Measurements from ENCODE around the gene PDZD2.

Gene PDZD2

DNA sequence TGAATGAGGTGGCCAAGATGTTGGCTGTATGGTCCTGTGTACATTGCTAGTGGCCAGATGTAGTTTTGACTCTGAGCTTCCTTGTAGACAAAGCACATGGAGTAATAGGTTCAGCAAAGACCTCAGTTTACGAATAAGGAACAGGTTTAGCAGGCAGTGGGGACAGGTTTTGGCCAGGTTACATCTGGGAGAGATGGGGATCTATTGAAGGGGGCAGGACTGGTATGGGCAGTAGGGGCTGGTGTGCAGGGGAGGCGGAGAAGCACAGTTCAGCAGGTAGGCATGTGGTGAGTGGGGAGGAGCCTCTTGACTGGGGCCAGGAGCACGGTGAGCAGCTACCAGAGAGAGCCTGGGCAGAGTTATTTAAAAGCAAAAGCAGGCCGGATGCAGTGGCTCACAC lies 67.3 kb downstream of the PDZD2 start:
- DNase-seq (ENCODE audit: low spot score), result no peak
- TF ChIP-seq, protein P1, sequence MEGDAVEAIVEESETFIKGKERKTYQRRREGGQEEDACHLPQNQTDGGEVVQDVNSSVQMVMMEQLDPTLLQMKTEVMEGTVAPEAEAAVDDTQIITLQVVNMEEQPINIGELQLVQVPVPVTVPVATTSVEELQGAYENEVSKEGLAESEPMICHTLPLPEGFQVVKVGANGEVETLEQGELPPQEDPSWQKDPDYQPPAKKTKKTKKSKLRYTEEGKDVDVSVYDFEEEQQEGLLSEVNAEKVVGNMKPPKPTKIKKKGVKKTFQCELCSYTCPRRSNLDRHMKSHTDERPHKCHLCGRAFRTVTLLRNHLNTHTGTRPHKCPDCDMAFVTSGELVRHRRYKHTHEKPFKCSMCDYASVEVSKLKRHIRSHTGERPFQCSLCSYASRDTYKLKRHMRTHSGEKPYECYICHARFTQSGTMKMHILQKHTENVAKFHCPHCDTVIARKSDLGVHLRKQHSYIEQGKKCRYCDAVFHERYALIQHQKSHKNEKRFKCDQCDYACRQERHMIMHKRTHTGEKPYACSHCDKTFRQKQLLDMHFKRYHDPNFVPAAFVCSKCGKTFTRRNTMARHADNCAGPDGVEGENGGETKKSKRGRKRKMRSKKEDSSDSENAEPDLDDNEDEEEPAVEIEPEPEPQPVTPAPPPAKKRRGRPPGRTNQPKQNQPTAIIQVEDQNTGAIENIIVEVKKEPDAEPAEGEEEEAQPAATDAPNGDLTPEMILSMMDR (IDR thresholded peaks at IDR 0.05; ENCODE audit: borderline replicate concordance, control extremely low read depth, extremely low read depth, insufficient read depth, missing control alignments), result no peak

DNA sequence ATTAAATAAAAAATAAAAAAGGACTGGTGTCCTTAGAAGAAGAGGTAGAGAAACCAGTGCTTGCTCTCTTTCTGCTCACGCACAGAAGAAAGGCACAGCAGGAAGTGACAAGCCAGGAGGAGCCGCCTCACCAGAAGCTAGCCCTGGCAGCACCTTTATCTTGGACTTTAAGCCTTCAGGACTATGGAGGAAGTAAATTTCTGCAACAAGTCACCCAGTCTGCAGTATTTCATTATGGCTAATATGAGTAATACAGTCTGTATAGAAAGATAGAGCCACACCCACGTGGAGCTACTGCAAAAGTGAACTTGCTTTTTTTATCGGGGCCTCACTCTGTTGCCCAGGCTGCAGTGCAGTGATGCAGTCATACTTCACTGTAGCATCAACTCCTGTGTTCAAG lies 68.4 kb downstream of the PDZD2 start:
- in situ Hi-C loops (cut with MboI; ENCODE audit: low sequenced_read_pairs, unreplicated experiment), result no loop called here
- DNase-seq (ENCODE audit: low spot score), result no peak
- TF ChIP-seq, protein P1 (IDR thresholded peaks at IDR 0.05; ENCODE audit: borderline replicate concordance, control extremely low read depth, extremely low read depth, insufficient read depth, missing control alignments), result no peak

More for the DNA sequence above, 67.3 kb downstream of the PDZD2 start:
- in situ Hi-C loops (cut with MboI; ENCODE audit: low sequenced_read_pairs, unreplicated experiment), result no loop called here

DNA sequence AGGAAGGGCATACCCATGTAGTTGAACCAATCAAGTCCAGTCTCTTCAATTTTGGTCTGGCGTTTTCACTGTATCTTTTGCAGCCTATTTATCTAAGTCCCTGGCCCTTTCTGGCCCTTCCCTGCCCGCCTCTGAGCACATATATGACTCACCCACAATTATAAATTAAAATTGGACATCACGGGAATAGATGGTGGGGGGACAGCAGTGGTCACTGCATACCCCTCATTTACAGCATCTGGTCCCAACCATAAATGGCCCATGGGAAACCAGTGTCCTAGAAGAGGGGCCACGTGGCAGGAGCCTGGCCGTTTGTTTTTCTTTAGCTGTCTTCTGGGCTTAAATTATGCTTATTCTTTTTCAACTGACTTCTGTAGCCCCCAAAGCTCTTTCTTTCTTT lies 69.2 kb downstream of the PDZD2 start:
- no peak for DNase-seq (ENCODE audit: low spot score)
- in situ Hi-C loops (cut with MboI; ENCODE audit: low sequenced_read_pairs, unreplicated experiment), result no loop called here
- TF ChIP-seq, protein P1 (IDR thresholded peaks at IDR 0.05; ENCODE audit: borderline replicate concordance, control extremely low read depth, extremely low read depth, insufficient read depth, missing control alignments), result no peak

DNA sequence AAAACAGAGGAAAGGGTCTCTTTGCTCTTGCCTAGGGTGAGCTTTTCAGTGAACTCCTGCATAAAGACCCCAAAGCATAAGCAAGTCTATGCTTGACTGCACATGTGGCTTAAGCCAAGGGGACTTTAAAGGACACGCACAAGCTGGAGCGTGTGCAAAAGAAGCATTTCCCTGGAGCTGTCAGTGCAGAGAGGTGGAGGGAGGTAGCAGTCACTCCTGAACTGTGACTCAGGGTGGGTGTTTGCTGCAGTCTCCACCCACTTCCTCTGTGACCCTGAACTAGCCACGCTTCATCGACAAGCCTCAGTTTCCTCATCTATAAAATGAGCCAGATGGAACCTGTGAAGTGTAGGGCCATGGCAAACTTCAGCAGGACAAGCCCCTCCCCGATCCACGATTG lies 72.4 kb downstream of the PDZD2 start:
- TF ChIP-seq, protein P1 (IDR thresholded peaks at IDR 0.05; ENCODE audit: borderline replicate concordance, control extremely low read depth, extremely low read depth, insufficient read depth, missing control alignments), result no peak
- no peak for DNase-seq (ENCODE audit: low spot score)
- in situ Hi-C loops (cut with MboI; ENCODE audit: low sequenced_read_pairs, unreplicated experiment), result no loop called here

DNA sequence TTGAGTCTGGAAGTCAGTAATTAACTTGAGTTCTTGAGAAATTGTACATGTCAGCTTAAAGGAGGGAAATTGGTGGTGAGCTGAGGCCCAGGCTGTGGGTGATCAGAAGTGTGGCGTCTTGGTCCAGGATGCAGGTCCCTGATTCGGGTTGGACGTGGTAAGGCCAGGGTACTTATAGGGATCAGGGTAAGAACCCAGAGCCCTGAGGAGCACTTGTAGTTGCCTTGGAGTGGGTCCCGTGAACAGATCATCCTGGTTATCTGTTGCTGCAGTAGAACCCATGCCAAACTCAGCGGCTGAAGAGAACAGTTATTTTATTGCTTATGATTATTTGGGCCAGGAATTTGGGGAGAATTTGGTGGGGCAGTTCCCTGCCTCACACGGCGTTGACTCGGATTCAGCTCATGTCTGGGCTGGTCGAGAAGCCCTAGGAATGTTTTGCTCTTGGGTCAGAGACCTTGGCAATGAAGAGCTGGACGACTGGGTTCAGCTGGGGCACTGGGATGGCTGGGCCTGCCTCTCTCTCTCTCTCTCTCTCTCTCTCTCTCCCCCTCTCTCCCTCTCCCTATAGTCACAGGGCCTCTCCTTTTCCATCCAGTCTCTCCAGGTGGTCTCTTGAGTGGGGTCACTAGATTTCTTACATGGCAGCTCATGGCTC lies 73.1 kb downstream of the PDZD2 start:
- in situ Hi-C loops (cut with MboI; ENCODE audit: low sequenced_read_pairs, unreplicated experiment), result no loop called here
- TF ChIP-seq, protein P1 (IDR thresholded peaks at IDR 0.05; ENCODE audit: borderline replicate concordance, control extremely low read depth, extremely low read depth, insufficient read depth, missing control alignments), result no peak
- DNase-seq (ENCODE audit: low spot score), result no peak

DNA sequence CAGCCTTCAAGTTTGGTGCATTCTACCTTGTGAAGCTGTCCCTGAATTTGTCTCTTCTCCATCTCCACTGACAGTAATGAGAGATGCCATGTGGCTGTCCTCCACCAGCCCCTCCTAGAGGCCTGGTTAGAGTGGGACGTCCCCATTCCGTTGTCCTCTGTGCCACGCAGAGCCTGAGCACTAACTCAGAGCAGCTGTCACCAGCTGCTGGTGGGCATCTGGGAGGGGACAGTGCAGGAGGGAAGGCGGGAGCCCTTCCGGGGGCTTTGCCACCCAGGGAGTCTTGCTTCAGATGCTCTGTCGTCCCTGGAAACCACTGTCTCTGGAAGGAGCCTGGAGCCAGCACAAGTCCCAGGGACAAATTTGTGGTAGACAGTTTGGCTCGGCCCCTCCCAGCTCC lies 78.6 kb downstream of the PDZD2 start:
- DNase-seq (ENCODE audit: low spot score), result no peak
- TF ChIP-seq, protein P1 (IDR thresholded peaks at IDR 0.05; ENCODE audit: borderline replicate concordance, control extremely low read depth, extremely low read depth, insufficient read depth, missing control alignments), result no peak
- in situ Hi-C loops (cut with MboI; ENCODE audit: low sequenced_read_pairs, unreplicated experiment), result no loop called here
